Measurements from ENCODE around the gene HEATR1. TPM values are rescaled to one million over a fixed set of nuclear protein-coding genes. Genes with fewer than 3 reads are reported as not detected.

HEATR1 gene
- total RNA-seq, result 33.2 TPM

GRCh38 chr1:236603991-236604904, at the start of gene HEATR1:
TSS of gene HEATR1 (minus strand) at chr1:236604516. CDS start at chr1:236604095, 421 bp downstream.

GRCh38 chr1:236523704-236524141, 80.6 kb downstream of the HEATR1 start, which contains the start of gene LGALS8:
TSS of gene LGALS8 (plus strand) at chr1:236523982. CDS start at chr1:236526071, 2,089 bp downstream.

Other genes starting within 250 kb of the HEATR1 start
- 4.6 TPM for gene EDARADD, start 210.2 kb downstream of the HEATR1 start, total RNA-seq
- gene LGALS8, start 80.5 kb downstream of the HEATR1 start, total RNA-seq, result 95.3 TPM
- 157 TPM for gene ACTN2, start 82.0 kb upstream of the HEATR1 start, total RNA-seq
- 39.1 TPM for gene MTR, start 190.8 kb upstream of the HEATR1 start, total RNA-seq

Data from metanephros (tissue), 1 donor.